Epithelial cell of esophagus (primary cell): ENCODE data around the gene UPF1.
"Not testable (repeated sequence)": the region's sequence is repeated elsewhere in the genome, so short reads cannot be mapped to it uniquely, and the experiment has no call there.

Experiments
- DNase-seq: peaks from one replicate; pipeline ENCODE4 v3.0.0; 2010; ENCODE audit warnings: low read depth
- H3K4me3 ChIP-seq: 2 replicates; pipeline ENCODE4 v1.5.1; 2011; ENCODE audit warnings: mild to moderate bottlenecking, low read length, control low read depth
- TF ChIP-seq, protein P1 (sequence below): IDR thresholded peaks from 2 replicates; pipeline ENCODE4 v1.5.1; 2011; ENCODE audit warnings: low read depth, mild to moderate bottlenecking, low read length, control low read depth, inconsistent platforms; ENCODE audit not compliant: insufficient read depth; ENCODE audit errors: missing control alignments

Gene UPF1

GRCh38 chr19:18899624-18900560 lies 68.1 kb downstream of the UPF1 start:
- H3K4me3 ChIP-seq: no peak overlapping the region
- no peak for DNase-seq
- TF ChIP-seq, protein P1, sequence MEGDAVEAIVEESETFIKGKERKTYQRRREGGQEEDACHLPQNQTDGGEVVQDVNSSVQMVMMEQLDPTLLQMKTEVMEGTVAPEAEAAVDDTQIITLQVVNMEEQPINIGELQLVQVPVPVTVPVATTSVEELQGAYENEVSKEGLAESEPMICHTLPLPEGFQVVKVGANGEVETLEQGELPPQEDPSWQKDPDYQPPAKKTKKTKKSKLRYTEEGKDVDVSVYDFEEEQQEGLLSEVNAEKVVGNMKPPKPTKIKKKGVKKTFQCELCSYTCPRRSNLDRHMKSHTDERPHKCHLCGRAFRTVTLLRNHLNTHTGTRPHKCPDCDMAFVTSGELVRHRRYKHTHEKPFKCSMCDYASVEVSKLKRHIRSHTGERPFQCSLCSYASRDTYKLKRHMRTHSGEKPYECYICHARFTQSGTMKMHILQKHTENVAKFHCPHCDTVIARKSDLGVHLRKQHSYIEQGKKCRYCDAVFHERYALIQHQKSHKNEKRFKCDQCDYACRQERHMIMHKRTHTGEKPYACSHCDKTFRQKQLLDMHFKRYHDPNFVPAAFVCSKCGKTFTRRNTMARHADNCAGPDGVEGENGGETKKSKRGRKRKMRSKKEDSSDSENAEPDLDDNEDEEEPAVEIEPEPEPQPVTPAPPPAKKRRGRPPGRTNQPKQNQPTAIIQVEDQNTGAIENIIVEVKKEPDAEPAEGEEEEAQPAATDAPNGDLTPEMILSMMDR: no peak

- H3K4me3 ChIP-seq: no peak overlapping the region
- TF ChIP-seq, protein P1: no peak
- DNase-seq: no peak
Measured at GRCh38 chr19:18900700-18901481, 69.1 kb downstream of the UPF1 start.

GRCh38 chr19:18901491-18901890 lies 69.7 kb downstream of the UPF1 start:
- H3K4me3 ChIP-seq: no peak overlapping the region
- TF ChIP-seq, protein P1: no peak
- no peak for DNase-seq

DNA sequence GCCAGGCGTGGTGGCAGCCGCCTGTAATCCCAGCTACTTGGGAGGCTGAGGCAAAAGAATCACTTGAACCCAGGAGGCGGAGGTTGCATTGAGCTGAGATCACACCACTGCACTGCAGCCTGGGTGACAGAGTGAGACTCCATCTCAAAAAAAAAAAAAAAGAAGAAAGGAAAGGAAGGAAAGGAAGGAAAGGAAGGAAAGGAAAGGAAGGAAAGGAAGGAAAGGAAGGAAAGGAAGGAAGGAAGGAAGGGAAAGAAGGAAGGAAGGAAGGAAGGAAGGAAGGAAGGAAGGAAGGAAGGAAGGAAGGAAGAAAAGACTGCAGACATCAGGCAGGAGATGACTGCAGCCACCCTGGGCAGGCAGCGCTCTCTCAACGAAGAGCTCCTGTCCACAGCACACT lies 70.8 kb downstream of the UPF1 start:
- DNase-seq, H3K4me3 ChIP-seq: not testable (repeated sequence)

DNA sequence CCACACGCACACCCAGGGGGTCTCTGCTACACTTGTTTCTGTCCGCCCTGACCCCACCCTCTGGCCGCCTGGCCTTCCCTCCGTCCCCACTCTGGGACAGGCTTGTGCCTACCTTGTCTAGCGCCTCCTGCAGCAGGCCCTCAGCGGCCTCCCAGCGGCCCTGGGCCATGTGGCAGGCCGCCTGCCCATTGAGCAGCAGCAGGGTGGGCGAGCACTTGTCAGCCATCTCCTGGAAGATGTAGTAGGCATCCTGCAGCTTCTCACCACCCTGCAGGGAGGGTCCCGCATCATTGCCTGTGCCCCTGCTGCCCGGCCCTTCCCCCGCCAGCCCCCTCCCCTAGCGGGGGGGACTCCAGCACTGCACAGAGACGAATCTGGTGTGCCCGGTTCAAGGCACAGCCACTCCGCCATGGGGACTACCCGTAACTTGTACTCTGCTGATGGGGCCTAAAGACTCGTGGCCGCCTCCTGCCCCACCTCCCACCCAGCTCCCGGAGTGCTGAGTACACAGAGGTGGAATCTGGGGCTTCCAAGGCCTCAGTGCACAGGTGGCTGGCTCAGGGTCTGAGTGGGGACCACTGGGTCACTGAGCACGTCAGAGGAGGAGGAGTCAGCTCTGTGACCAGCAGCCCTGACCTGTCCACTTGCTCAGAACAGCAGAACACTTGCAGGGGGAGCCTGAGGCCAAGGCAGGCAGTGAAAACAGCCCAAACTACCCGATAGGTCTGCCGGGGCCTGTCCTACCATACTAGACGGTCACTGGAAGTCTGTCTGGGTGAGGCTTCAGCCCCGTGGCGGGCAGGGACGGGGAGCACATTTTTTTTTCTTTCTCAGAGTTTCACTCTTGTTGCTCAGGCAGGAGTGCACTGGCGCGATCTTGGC lies 71.6 kb downstream of the UPF1 start:
- H3K4me3 ChIP-seq: no peak overlapping the region
- no peak for DNase-seq
- TF ChIP-seq, protein P1: no peak

DNA sequence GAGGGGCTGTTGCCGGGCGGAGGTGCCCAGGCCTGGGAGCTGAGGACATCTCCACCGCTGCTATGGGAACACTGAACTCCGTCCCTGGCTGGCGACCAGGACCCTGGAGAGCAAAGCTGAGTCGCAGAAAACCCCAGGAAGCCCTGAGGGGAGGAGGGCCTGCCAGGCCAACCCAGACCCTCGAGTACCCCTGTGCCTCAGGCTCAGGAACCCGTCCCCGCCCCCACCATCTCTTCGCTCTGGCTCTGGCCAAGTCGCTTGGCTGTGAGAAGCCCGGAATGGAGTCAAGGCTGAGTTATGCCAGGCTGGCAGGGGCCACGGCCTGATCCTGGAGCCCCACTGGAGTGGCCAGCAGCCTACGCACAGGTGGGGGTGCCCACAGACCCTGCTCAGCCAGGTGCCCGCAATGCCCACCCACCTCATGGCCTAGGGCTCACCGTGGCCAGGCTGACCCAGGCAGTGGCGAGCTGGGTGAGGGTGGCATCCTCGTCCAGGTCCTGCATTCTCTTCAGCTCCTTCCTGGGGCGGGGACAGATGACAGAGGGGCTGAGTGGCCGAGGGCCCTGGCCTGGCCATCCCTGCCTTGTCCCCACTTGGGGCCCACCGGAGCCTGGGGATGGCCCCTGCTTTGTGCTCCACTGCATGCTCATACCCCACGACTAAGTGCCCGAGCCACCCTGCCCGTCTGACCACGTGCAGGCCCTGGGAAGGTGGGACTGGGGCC lies 72.7 kb downstream of the UPF1 start:
- DNase-seq: no peak
- no peak overlapping the region for H3K4me3 ChIP-seq
- TF ChIP-seq, protein P1: no peak
